Measurements from ENCODE around the gene AUH.

GRCh38 chr9:91178281-91179236 is 183.2 kb downstream of the AUH start:
- TF ChIP-seq CTCF (IDR thresholded peaks at IDR 0.05) (no peak), POLR2A (IDR thresholded peaks at IDR 0.05) (no peak), POLR2AphosphoS5 (IDR thresholded peaks at IDR 0.05) (no peak)
